GM23338 (cell line): ENCODE results near the gene ATF6.

Source experiments
- CREB1 ChIP-seq: fragments of 250-450 bp; sonication (Bioruptor Pico); IDR thresholded peaks from 2 replicates; pipeline ENCODE4 v1.5.0; 2020; ENCODE audit warnings: low read depth, mild to moderate bottlenecking, moderate library complexity
- EZH2 ChIP-seq: fragments of 200-600 bp; sonication (generic); IDR thresholded peaks from one replicate; pipeline ENCODE4 v1.8.0; 2017; ENCODE audit warnings: antibody characterized with exemption, mild to moderate bottlenecking, low read depth; ENCODE audit not compliant: unreplicated experiment
- NANOG ChIP-seq: IDR thresholded peaks from 2 replicates; pipeline ENCODE4 v1.6.1; 2016; ENCODE audit warnings: antibody characterized with exemption, borderline replicate concordance
- POLR2AphosphoS5 ChIP-seq: IDR thresholded peaks from 2 replicates; pipeline ENCODE4 v1.6.1; 2016; ENCODE audit warnings: antibody characterized with exemption, low read depth
- TF ChIP-seq, protein P1 (sequence below), 2 experiments: fragments of 200-600 bp in 1 of 2; sonication (generic) in 1 of 2; conservative IDR thresholded peaks; 2 replicates each; pipeline versions ENCODE4 v1.5.1 to v1.6.1; 2016 to 2017; ENCODE audit warnings: antibody characterized with exemption in 2 of 2, low read depth in 2 of 2, mild to moderate bottlenecking in 2 of 2, moderate library complexity in 1 of 2
- TF ChIP-seq, protein P2 (sequence below): IDR thresholded peaks from one replicate; pipeline ENCODE4 v1.6.1; 2018; ENCODE audit warnings: antibody characterized with exemption; ENCODE audit not compliant: unreplicated experiment

DNA sequence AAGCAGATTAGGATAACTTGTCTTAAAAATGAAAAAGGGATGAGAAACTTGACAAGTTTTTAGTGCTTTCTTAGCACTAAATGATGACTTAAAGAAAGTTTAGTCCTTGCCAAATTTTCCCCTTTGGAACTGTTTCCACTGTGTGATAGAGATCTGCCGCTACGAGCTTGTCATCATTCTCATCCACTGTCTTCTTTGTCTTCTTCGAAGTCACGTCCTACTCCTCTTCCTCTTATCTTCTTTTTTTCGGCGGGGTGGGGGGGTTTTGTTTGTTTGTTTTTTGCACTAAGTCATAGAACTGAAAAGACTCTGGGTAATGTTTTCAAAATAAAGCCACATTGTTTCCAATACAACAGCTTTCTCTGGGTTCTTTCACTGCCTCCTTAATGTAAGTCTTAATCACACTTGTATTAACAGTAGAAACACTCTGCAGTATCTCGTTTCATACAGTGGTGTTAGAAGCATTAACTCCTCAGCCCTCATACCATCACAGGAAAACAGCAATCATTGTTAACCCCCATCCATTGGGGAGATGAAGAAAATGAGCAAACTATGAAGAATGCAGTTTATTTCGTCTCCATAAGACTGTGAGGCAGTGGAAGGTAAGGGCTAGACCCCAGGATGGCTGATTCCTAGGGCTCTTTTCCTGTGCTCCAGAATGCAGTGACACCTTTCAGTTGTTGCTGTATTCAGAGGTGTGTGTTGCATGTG lies 175.8 kb downstream of the ATF6 start:
- TF ChIP-seq NANOG, result no peak
- TF ChIP-seq EZH2, result no peak
- TF ChIP-seq, protein P1, sequence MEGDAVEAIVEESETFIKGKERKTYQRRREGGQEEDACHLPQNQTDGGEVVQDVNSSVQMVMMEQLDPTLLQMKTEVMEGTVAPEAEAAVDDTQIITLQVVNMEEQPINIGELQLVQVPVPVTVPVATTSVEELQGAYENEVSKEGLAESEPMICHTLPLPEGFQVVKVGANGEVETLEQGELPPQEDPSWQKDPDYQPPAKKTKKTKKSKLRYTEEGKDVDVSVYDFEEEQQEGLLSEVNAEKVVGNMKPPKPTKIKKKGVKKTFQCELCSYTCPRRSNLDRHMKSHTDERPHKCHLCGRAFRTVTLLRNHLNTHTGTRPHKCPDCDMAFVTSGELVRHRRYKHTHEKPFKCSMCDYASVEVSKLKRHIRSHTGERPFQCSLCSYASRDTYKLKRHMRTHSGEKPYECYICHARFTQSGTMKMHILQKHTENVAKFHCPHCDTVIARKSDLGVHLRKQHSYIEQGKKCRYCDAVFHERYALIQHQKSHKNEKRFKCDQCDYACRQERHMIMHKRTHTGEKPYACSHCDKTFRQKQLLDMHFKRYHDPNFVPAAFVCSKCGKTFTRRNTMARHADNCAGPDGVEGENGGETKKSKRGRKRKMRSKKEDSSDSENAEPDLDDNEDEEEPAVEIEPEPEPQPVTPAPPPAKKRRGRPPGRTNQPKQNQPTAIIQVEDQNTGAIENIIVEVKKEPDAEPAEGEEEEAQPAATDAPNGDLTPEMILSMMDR (conservative IDR thresholded peaks at IDR 0.05; ENCODE audit: low read depth in 2 of 2), result no peak
- TF ChIP-seq, protein P2, sequence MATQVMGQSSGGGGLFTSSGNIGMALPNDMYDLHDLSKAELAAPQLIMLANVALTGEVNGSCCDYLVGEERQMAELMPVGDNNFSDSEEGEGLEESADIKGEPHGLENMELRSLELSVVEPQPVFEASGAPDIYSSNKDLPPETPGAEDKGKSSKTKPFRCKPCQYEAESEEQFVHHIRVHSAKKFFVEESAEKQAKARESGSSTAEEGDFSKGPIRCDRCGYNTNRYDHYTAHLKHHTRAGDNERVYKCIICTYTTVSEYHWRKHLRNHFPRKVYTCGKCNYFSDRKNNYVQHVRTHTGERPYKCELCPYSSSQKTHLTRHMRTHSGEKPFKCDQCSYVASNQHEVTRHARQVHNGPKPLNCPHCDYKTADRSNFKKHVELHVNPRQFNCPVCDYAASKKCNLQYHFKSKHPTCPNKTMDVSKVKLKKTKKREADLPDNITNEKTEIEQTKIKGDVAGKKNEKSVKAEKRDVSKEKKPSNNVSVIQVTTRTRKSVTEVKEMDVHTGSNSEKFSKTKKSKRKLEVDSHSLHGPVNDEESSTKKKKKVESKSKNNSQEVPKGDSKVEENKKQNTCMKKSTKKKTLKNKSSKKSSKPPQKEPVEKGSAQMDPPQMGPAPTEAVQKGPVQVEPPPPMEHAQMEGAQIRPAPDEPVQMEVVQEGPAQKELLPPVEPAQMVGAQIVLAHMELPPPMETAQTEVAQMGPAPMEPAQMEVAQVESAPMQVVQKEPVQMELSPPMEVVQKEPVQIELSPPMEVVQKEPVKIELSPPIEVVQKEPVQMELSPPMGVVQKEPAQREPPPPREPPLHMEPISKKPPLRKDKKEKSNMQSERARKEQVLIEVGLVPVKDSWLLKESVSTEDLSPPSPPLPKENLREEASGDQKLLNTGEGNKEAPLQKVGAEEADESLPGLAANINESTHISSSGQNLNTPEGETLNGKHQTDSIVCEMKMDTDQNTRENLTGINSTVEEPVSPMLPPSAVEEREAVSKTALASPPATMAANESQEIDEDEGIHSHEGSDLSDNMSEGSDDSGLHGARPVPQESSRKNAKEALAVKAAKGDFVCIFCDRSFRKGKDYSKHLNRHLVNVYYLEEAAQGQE, result no peak
- no peak for TF ChIP-seq POLR2AphosphoS5
- TF ChIP-seq CREB1 (CRISPR knock-in tag), result no peak
